Loucy (cell line): ENCODE data around the gene IPMK.

Experiments
- EZH2phosphoT487 ChIP-seq: fragments of 200-600 bp; IDR thresholded peaks from 2 replicates; pipeline ENCODE4 v1.6.1; 2018; ENCODE audit warnings: antibody characterized with exemption, mild to moderate bottlenecking, moderate library complexity, borderline replicate concordance
- TF ChIP-seq, protein P1 (sequence below): fragments of 200-600 bp; sonication (generic); conservative IDR thresholded peaks from 2 replicates; pipeline ENCODE4 v1.5.1; 2014; ENCODE audit warnings: mild to moderate bottlenecking, antibody characterized with exemption, low read length

DNA sequence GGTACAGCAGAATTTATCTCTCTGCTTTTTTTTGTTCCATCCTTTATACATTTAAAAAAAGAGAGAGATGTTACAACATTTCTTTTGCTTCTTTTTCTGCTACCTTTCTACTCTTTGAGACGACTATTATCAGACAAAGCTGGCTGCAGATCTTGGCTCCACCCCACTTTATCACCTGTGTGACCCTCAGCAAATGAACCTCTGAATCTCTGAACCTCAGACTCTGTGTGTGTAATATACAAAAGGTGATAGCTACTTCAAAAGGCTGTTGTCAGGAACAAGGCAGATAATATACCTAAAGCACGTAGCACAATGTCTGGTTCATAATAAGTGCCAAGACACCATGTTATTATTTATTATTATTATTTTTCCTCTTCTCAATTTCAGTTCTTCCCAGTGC, 34.6 kb upstream of the IPMK start:
- TF ChIP-seq, protein P1, sequence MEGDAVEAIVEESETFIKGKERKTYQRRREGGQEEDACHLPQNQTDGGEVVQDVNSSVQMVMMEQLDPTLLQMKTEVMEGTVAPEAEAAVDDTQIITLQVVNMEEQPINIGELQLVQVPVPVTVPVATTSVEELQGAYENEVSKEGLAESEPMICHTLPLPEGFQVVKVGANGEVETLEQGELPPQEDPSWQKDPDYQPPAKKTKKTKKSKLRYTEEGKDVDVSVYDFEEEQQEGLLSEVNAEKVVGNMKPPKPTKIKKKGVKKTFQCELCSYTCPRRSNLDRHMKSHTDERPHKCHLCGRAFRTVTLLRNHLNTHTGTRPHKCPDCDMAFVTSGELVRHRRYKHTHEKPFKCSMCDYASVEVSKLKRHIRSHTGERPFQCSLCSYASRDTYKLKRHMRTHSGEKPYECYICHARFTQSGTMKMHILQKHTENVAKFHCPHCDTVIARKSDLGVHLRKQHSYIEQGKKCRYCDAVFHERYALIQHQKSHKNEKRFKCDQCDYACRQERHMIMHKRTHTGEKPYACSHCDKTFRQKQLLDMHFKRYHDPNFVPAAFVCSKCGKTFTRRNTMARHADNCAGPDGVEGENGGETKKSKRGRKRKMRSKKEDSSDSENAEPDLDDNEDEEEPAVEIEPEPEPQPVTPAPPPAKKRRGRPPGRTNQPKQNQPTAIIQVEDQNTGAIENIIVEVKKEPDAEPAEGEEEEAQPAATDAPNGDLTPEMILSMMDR, result no peak
- TF ChIP-seq EZH2phosphoT487, result no peak
